ENCODE measurements around the gene U2AF1.
"Not testable (repeated sequence)": the region's sequence is repeated elsewhere in the genome, so short reads cannot be mapped to it uniquely, and the experiment has no call there.

U2AF1 gene

GRCh38 chr21:43076643-43077042 lies 30.7 kb downstream of the U2AF1 start:
- not testable (repeated sequence) for DNase-seq (ENCODE audit: low spot score)

DNA sequence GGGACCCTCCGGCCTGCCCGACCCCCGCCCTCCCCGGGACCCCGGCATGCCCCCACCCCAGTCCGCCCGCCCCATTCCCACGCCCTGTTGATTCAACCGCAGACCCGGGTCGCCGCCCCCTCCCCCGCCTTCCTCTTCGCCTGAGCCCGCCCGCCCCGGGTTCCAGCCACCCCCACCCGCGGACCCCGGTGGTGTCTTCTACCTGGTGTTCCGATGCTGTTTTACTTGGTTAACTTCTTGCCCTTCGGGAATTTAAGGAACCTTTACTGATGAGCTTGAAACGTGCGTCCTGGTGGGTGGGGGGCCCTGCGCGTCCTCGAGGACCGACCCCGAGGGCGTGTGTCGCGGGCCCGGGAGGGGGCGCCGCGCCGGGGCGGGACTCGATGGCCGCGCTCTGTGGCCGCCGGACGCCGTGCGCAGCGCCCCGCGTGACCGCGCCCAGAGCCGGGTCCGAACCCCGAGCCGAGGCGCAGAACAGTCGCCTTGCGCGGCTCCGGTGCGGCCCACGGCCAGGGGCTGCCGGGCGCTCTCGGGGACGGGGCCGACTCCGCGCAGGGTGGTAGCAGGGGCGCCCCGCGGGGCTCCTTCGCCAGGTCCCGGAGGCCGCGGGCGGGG lies 31.2 kb downstream of the U2AF1 start:
- DNase-seq (ENCODE audit: low spot score) = not testable (repeated sequence)

DNA sequence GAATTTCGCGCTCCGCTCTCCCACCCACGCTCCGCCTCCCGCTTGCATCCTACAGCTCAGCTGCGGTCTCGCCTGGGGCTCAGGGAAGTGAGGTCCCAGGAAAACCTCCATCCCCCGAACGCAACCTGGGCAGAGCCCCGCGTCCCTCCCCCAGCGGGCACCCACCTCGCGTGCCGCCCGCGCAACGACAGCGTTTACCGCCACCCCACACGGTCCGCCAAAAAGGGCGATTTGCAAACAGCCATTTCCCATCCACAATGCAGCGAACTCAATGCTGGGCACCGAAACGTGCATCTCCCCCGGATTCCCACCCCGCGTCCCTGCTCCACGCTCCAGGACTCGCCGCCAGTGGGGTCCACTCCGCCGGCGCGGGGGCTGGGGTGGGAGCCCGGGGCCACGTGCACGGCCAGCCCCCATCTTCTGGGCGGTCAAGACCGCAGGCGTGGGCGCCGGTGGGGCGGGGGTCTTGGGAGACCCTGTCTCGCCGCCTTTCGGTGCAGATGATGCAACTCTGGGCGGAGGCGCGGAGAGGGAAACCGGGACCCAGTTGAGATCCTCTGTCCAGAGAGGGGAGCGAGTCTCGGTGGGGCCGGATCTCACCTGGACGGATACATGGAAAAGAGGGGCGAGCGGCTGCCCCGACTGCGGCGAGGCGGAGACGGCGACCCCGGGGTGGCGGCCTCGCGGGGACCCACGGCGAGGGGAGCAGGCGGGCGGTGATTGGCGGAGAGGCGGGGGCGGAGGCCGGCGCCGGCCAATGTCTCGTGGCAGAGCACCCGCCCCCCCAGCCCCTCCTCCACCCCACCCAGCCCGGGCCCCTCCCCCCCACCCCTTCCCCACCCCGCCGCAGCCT lies 32.0 kb downstream of the U2AF1 start, which contains the start of gene CBS:
Gene CBS, minus strand, starts transcription at position 666 of the 853 bp plus-strand sequence. CDS start 3,642 bp downstream, outside the sequence.
- not testable (repeated sequence) for DNase-seq (ENCODE audit: low spot score)

DNA sequence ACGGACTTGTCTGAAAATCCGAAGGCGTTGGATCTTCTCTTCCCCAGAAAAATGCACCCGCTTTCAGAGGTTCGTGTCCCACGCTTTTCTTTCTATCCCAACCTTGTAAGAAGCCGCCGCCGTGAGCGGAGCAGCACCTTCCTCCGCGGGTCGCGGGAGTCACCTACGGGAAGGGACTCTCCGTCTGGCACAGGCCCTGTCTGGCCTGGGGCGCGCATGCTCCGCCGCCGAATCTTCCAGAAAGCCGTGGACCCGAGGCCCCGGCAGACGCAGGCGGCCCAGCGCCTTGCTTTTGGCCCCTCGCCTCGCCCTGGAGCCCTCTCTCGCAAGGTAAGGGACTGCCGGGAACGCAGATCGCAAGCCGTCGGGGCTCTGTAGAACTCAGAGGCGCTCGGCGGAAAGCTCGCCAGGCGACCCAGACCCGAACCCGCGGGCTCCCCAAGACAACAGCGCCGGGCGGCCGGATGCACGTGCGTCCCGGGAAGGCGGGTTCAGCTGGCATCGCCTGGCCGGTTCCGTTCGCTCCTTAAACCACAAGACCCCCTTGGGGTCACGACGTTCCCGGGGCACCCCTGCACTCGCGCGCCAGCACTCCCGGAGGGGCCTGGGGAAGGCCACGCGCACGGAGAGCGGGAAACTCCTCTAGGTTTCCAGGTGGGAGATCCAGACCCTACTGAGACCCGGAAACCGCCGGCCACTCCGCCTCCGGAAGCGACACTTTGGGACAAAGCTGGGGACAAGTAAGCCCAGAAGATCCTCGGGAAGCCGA lies 32.8 kb downstream of the U2AF1 start:
- not testable (repeated sequence) for DNase-seq (ENCODE audit: low spot score)

- not testable (repeated sequence) for DNase-seq (ENCODE audit: low spot score)
These were observed 34.6 kb downstream of the U2AF1 start for GRCh38 chr21:43072742-43073141.

- DNase-seq (ENCODE audit: low spot score) = not testable (repeated sequence)
These were observed 37.7 kb downstream of the U2AF1 start for GRCh38 chr21:43069682-43070081.

DNA sequence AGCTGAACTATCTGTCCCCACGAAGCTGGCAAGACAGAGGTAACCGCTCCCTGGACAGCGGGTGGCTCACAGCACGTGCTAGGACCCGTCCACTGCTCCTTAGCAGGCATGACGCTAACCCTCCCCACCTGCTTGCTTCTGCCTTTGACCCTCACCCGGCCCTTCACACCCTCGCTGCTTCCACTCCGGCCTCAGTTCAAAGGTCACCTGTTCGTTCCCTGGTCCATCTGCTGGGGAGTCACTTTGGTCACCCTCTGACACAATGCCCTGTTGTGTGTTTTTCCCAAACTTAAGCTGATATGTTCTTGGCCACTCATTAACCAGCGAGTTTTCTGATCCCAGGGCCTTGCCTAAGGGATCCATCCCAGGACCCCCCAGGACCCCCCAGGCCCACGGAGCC lies 39.3 kb downstream of the U2AF1 start:
- not testable (repeated sequence) for DNase-seq (ENCODE audit: low spot score)

DNA sequence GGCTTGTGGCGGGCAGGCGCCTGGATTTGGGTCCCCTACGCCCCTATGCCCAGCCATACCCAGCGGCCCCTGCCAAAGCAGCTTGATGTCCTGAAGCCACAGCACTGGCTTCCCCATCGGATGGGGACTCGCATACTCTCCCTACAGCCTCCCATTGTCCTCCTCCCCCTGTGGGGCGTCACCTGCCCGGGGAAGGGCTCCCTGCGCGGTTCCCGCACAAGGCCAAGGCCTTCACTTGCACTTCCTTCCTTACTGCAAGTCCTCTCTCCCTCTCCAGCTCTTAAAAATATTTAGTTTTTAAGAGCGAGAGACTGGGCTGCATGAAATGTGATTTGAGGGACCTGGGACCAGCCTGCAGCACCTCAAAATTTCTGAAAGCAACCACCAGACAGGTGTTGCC lies 40.7 kb downstream of the U2AF1 start:
- DNase-seq (ENCODE audit: low spot score) = not testable (repeated sequence)

DNA sequence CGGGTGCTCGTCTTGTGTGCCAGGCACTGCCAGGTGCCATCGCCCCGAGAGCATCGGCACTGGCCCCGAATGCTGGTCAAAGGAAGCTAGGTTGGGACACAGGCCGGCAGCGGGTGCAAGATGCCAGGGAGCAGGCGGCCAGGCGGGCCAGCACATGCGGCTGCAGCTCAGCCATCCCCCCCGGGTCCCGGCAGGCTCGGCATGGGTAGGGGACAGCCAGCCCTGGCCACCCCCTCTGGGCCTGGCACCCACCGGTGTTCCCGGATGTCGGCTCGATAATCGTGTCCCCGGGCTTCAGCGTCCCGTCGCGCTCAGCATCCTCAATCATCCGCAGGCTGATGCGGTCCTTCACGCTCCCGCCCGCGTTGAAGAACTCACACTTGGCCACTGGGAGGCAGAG lies 41.4 kb downstream of the U2AF1 start:
- DNase-seq (ENCODE audit: low spot score) = not testable (repeated sequence)

GRCh38 chr21:43064265-43064917 lies 43.0 kb downstream of the U2AF1 start:
- not testable (repeated sequence) for DNase-seq (ENCODE audit: low spot score)

DNA sequence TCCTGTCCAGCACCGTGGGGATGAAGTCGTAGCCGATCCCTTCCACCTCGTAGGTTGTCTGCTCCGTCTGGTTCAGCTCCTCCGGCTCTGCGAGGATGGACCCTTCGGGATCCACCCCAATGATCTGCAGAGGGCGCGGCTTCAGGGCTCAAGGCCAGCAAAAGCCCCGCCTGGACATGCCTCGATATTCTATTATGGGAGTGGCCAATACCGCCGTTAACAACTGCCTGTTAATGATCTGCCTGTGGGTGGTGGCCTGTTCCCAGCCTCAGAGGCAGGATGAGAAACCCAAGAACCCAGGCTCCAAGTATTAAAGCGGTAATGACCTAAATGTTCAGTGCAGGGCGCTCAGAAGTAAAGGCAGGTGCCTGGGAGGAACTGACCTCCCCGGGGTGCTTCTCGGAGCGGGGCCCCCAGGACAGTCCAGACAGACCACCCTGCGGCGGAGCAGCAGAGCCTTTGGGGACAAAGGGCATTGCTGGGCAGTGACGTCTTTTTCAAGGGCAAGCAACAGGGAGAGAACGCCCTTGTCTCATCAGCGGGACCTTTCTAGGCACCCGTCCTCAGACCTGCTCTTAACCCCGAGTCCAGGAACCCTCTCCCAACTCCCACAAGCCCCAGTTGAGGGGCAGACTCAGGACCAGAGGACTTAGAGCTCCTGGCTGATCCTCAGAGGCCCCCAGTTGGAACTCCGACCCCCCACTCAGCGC lies 44.3 kb downstream of the U2AF1 start:
- not testable (repeated sequence) for DNase-seq (ENCODE audit: low spot score)

GRCh38 chr21:43053112-43053511 lies 54.3 kb downstream of the U2AF1 start:
- DNase-seq (ENCODE audit: low spot score) = not testable (repeated sequence)

DNA sequence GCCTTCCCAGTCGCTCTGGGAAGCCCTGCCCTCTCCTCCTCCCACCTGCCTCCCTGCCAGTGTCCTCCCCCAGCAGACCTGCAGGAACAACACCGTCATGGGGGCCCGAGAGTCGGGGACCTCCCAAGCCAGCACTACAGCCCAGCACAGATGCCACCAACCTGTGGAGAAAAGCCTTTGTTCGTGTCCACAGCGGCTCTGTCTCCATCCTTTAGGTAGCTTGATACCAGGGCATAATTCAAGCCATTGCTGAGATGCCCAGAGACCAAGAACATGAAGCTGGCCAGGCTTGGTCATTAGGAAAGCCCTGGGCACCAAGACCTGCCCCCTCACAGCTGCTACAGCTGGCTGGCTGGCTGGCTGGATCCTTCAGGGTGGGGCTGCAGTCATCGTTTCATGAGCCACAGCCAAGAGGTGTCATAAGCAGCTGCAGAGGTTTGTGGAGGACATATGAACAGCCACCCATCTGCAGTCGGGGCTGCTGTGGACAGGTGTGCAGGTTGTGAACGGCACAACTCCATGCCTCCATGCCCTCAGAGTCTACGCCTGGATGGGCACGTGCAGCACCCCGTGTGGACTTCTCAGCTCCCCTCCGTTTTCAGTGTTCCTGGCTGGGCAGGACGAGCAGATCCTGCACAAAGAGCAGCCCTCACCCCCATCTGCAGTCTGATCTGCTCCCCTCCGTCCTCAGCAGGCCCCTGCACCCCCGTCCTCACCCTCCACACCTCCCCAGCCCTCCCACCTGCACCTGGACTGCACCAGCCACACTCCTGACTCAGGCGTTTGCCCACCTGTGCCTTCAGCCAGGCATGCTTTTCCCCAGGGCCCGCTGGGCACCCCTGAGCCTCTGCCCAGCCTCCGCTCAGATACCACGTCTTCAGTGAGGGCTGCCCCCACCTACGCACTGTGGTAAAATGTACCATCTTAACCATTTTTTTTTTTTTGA lies 61.2 kb downstream of the U2AF1 start:
- not testable (repeated sequence) for DNase-seq (ENCODE audit: low spot score)

DNA sequence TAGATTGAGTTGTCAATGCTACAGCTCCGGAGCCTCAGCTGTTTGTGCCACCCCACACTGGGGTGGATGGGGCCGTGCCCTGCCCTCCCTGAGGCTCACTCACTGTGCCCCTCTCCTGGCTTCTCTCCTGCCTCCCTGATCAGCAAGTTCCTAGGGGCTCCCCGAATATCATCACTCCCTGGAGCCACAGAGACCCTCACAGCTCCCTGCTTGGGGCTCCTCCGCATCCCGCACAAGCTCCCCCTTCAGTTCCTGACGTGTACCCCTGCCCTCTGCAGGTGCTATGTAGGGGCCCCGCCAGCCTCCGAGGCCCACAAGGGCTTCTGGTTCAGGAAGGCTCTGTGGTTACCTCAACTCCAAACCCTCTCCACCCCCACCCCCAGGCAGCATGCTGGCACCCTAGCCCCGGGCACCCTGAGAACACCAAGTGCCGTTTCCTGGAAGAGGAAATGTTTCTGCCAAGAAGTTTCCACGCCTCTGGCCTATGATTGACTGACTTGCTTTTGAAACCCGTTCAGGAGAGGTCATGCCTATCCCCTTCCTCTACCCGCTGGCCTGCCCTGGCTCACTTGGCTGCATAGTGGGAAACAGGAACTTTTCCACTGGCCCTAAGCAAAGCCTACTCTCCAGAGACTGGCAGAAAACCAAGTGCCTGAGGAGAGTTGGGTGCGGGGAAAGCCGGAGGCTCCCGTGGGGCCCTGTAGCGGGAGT lies 62.0 kb downstream of the U2AF1 start:
- not testable (repeated sequence) for DNase-seq (ENCODE audit: low spot score)

GRCh38 chr21:43044547-43044946 lies 62.8 kb downstream of the U2AF1 start:
- not testable (repeated sequence) for DNase-seq (ENCODE audit: low spot score)

DNA sequence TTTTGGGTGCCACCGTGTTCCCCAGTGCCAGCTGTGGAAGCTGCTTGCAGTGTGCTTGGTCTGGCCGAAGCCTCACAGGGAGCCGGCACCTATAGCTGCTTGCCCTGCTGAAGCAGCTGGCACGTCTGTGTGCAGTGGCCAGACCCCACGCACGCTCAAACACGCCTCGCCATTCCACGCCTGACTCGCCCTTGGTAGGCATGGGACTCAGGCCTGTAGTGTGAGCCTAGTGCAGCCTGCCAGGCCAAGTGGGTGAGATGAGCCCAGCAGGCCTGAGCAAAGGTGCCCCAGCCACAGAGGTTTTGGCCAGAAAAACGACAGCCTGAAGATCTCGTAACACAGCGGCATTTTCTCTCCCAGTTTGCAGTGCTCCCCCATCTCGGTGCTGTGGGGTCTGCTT lies 64.1 kb downstream of the U2AF1 start:
- DNase-seq (ENCODE audit: low spot score) = not testable (repeated sequence)

Measured in hepatic stellate cell (primary cell).